AG04449 (cell line): Measurements from ENCODE around the gene MAJIN.

ENCODE experiments used
- CTCF ChIA-PET: fragments of 350-600 bp; formaldehyde crosslinking; extraction: SDS; loops from one replicate; lab custom pipeline; 2021; ENCODE audit warnings: antibody characterized with exemption; lab: Yijun Ruan, JAX
- POLR2A ChIA-PET: fragments of 400-600, 350-600 bp; formaldehyde crosslinking; extraction: SDS; loops from one replicate; lab custom pipeline; 2020; ENCODE audit warnings: antibody characterized with exemption, inconsistent platforms; lab: Yijun Ruan, JAX
- DNase-seq: peaks from one replicate; pipeline ENCODE4 v3.0.0-alpha.2; 2010; ENCODE audit warnings: low read depth, low spot score
- H3K4me3 ChIP-seq: 2 replicates; pipeline ENCODE4 v1.5.1; 2011; ENCODE audit warnings: low read depth, mild to moderate bottlenecking, control low read depth, low read length
- CTCF ChIP-seq: IDR thresholded peaks from one replicate; pipeline ENCODE4 v1.5.1; 2011; ENCODE audit warnings: mild to moderate bottlenecking, moderate library complexity, low read length, control low read depth, inconsistent platforms; ENCODE audit not compliant: insufficient read depth; ENCODE audit errors: missing control alignments

The MAJIN gene

GRCh38 chr11:64905516-64906313 lies 66.2 kb downstream of the MAJIN start:
- TF ChIP-seq CTCF: no peak
- ChIA-PET CTCF (interaction anchor here (1.8 to 4.9 kb wide), 3 partner anchors 11 to 58 kb away, joined by 4 to 35 read pairs (median 13); no protein-coding TSS in a partner anchor), POLR2A (no interaction called here)
- no peak for DNase-seq
- no peak overlapping the region for H3K4me3 ChIP-seq

GRCh38 chr11:64903291-64903833 lies 68.5 kb downstream of the MAJIN start:
- no peak overlapping the region for H3K4me3 ChIP-seq
- CTCF ChIA-PET: interaction anchor here (0.8 to 4.9 kb wide), 4 partner anchors 9 to 58 kb away, joined by 4 to 35 read pairs (median 8); no protein-coding TSS in a partner anchor
- POLR2A ChIA-PET: no interaction called here
- DNase-seq: no peak
- no peak for TF ChIP-seq CTCF

GRCh38 chr11:64902102-64902900 lies 69.6 kb downstream of the MAJIN start:
- POLR2A ChIA-PET: no interaction called here

GRCh38 chr11:64900774-64901173 lies 71.1 kb downstream of the MAJIN start:
- TF ChIP-seq CTCF: no peak
- no peak for DNase-seq
- ChIA-PET POLR2A (no interaction called here), CTCF (interaction anchor here (1.5 to 3.2 kb wide), 2 partner anchors 13 to 14 kb away, joined by 5 to 14 read pairs; no protein-coding TSS in a partner anchor)
- no peak overlapping the region for H3K4me3 ChIP-seq

More at GRCh38 chr11:64902102-64902900, 69.6 kb downstream of the MAJIN start:
- no peak for DNase-seq
- H3K4me3 ChIP-seq: no peak overlapping the region
- TF ChIP-seq CTCF: no peak
- CTCF ChIA-PET: interaction anchor here (1.2 to 3.2 kb wide), 3 partner anchors 8 to 19 kb away, joined by 3 to 14 read pairs (median 6); no protein-coding TSS in a partner anchor

GRCh38 chr11:64900263-64900678 lies 71.6 kb downstream of the MAJIN start:
- CTCF ChIA-PET: interaction anchor here (0.9 to 3.2 kb wide), 3 partner anchors 12 to 53 kb away, joined by 5 to 14 read pairs (median 5); no protein-coding TSS in a partner anchor

More at GRCh38 chr11:64900263-64900678, 71.6 kb downstream of the MAJIN start:
- POLR2A ChIA-PET: no interaction called here
- H3K4me3 ChIP-seq: no peak overlapping the region
- no peak for TF ChIP-seq CTCF
- DNase-seq: no peak
